Stimulated activated CD8-positive, alpha-beta memory T cell treated with anti-CD3 and anti-CD28 coated beads, Interleukin-15, amount 100 ng/mL, for 4 hours (primary cell): ENCODE measurements around the gene PSMC3.

Experiments
- DNase-seq, 2 donors: peaks; one replicate each; pipeline ENCODE4 v3.0.0-alpha.2; 2020; ENCODE audit warnings: low read depth in 2 of 2

The PSMC3 gene

GRCh38 chr11:47413908-47414684 is 12.1 kb downstream of the PSMC3 start:
- DNase-seq, result no peak

- DNase-seq, result no peak
These were observed 12.9 kb downstream of the PSMC3 start for GRCh38 chr11:47413351-47413750.

- DNase-seq, result no peak
These were observed 14.1 kb downstream of the PSMC3 start for GRCh38 chr11:47411884-47412746.

- DNase-seq, result no peak
These were observed 15.6 kb downstream of the PSMC3 start for GRCh38 chr11:47410370-47411264.

- no peak for DNase-seq
These were observed 16.5 kb downstream of the PSMC3 start for GRCh38 chr11:47409440-47410369.

- no peak for DNase-seq
These were observed 17.4 kb downstream of the PSMC3 start for GRCh38 chr11:47408598-47409439.

- peak; percentile 78 to 86 for DNase-seq
These were observed 18.3 kb downstream of the PSMC3 start, which contains the start of gene SLC39A13 for GRCh38 chr11:47407746-47408590. Gene SLC39A13 (plus strand): TSS chr11:47408590. CDS start chr11:47410095, 1,505 bp downstream.

- no peak for DNase-seq
These were observed 19.1 kb downstream of the PSMC3 start for GRCh38 chr11:47406896-47407745.

GRCh38 chr11:47403571-47403970 is 22.7 kb downstream of the PSMC3 start:
- no peak for DNase-seq

GRCh38 chr11:47403135-47403534 is 23.1 kb downstream of the PSMC3 start:
- DNase-seq, result no peak

GRCh38 chr11:47400768-47401279 is 25.4 kb downstream of the PSMC3 start:
- no peak for DNase-seq

GRCh38 chr11:47399860-47400767 is 26.1 kb downstream of the PSMC3 start:
- DNase-seq, result peak in 1 of 2 donors; percentile 26

GRCh38 chr11:47398551-47398950 is 27.7 kb downstream of the PSMC3 start:
- DNase-seq, result no peak

- no peak for DNase-seq
These were observed 28.2 kb downstream of the PSMC3 start for GRCh38 chr11:47398011-47398410.

- no peak for DNase-seq
These were observed 30.3 kb downstream of the PSMC3 start for GRCh38 chr11:47396049-47396320.

GRCh38 chr11:47395223-47396048 is 30.8 kb downstream of the PSMC3 start:
- no peak for DNase-seq
